ENCODE data around the gene PIK3C2G.

PIK3C2G gene

GRCh38 chr12:18640321-18640955 is 379.1 kb downstream of the PIK3C2G start:
- Histone ChIP-seq H3K27me3 (no peaks in the 10 kb centered on the region), H3K36me3 (no peaks in the 10 kb centered on the region), H3K4me3 (ENCODE audit: low read depth in 1 of 2, low read length in 1 of 2) (no peak overlapping the region), H3K4me1 (ENCODE audit: control insufficient read depth in 1 of 2, insufficient read depth in 1 of 2, low read depth in 1 of 2, low read length in 1 of 2) (no peaks in the 10 kb centered on the region), H3K9me3 (no peaks in the 10 kb centered on the region), H3K27ac (no peak overlapping the region)
- no peak for TF ChIP-seq CTCF (IDR thresholded peaks at IDR 0.05)

GRCh38 chr12:18643681-18644080 is 382.4 kb downstream of the PIK3C2G start:
- H3K27me3 ChIP-seq, result no peaks in the 10 kb centered on the region
- no peaks in the 10 kb centered on the region for H3K4me1 ChIP-seq (ENCODE audit: control insufficient read depth in 1 of 2, insufficient read depth in 1 of 2, low read depth in 1 of 2, low read length in 1 of 2)
- H3K4me3 ChIP-seq (ENCODE audit: low read depth in 1 of 2, low read length in 1 of 2), result no peak overlapping the region
- no peak for TF ChIP-seq CTCF (IDR thresholded peaks at IDR 0.05)
- no peaks in the 10 kb centered on the region for H3K9me3 ChIP-seq
- no peaks in the 10 kb centered on the region for H3K36me3 ChIP-seq
- no peak overlapping the region for H3K27ac ChIP-seq

DNA sequence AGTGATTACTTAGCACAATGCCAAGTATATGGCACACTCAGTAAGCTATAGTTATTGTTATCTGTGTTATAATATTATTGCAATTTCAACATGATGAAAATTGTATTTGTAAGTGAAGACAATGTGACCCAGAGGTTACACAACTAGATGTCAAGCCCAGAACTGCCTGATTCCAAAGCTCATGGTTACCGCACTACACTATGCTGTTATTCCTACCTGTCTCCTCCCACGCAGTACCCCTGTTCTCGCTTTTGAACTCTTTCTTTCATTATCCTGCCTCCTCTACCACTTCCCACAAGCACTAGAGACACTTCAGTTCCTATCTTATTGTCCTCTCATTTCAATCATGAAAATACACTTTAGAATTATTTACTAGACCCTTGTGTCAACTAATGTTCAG is 383.2 kb downstream of the PIK3C2G start:
- Histone ChIP-seq H3K4me1 (ENCODE audit: control insufficient read depth in 1 of 2, insufficient read depth in 1 of 2, low read depth in 1 of 2, low read length in 1 of 2) (no peaks in the 10 kb centered on the region), H3K27me3 (no peaks in the 10 kb centered on the region), H3K27ac (no peak overlapping the region), H3K36me3 (no peaks in the 10 kb centered on the region), H3K9me3 (no peaks in the 10 kb centered on the region), H3K4me3 (ENCODE audit: low read depth in 1 of 2, low read length in 1 of 2) (no peak overlapping the region)
- no peak for TF ChIP-seq CTCF (IDR thresholded peaks at IDR 0.05)

DNA sequence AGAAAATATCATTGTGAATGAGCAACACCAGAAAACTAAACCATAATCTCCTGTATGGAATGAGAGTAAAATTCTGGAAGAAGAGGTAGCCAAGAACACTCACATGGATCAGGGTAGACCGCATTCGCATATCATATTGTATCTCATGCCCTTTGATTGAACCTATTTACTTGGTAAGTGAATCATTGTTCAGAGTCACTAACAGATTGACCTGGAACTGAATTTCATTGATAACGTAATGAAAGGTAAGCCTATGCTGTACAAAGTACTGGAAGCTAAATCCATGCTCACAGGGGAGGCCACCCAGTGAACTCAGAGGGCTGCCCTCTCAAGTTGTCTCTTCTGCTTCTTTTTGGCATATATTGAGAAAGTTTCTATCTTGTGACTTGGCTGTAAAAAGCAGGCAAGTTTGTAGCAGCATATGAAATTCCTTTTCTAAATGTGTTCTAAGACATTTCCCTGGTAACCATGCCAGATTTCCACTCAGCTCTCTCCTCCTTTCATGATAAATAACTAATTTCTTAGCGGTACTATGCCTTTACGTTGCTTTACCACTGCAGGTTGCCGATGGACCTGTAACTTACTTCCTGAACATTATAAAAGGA is 385.1 kb downstream of the PIK3C2G start:
- no peaks in the 10 kb centered on the region for H3K9me3 ChIP-seq
- no peak overlapping the region for H3K27ac ChIP-seq
- H3K36me3 ChIP-seq, result no peaks in the 10 kb centered on the region
- H3K4me3 ChIP-seq (ENCODE audit: low read depth in 1 of 2, low read length in 1 of 2), result no peak overlapping the region
- TF ChIP-seq CTCF (IDR thresholded peaks at IDR 0.05), result no peak
- no peaks in the 10 kb centered on the region for H3K27me3 ChIP-seq
- H3K4me1 ChIP-seq (ENCODE audit: control insufficient read depth in 1 of 2, insufficient read depth in 1 of 2, low read depth in 1 of 2, low read length in 1 of 2), result no peaks in the 10 kb centered on the region

DNA sequence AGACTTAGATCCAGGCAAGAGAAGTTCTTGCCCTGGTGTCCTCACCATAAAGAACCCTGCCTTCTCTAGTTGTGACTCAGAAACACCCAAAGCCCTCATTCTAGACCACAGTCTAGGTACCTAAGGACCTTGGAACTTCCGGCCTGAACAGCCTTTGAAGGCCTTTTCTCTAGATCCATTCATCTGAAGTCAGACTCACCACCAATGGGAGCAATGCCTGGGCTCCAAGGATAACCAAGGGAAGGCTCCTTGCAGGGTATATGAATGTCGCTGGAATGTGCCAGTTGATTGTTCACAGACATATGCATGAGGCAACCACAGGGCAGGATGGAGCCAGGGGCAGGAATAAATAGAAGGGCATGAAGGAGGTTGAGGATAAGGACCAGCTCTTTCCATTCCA is 390.2 kb downstream of the PIK3C2G start:
- H3K4me1 ChIP-seq (ENCODE audit: control insufficient read depth in 1 of 2, insufficient read depth in 1 of 2, low read depth in 1 of 2, low read length in 1 of 2), result no peaks in the 10 kb centered on the region
- H3K36me3 ChIP-seq, result no peaks in the 10 kb centered on the region
- H3K9me3 ChIP-seq, result no peaks in the 10 kb centered on the region
- H3K4me3 ChIP-seq (ENCODE audit: low read depth in 1 of 2, low read length in 1 of 2), result no peak overlapping the region
- H3K27ac ChIP-seq, result no peak overlapping the region
- H3K27me3 ChIP-seq, result no peaks in the 10 kb centered on the region
- TF ChIP-seq CTCF (IDR thresholded peaks at IDR 0.05), result no peak
